Ishikawa (cell line): ENCODE measurements around the gene CCDC146.

Experiments used
- CEBPB ChIP-seq: IDR thresholded peaks from 2 replicates; pipeline ENCODE4 v1.6.1; 2012
- CREB1 ChIP-seq: IDR thresholded peaks from 2 replicates; pipeline ENCODE4 v1.6.1; 2012; ENCODE audit warnings: low read depth
- EGR1 ChIP-seq: IDR thresholded peaks from 2 replicates; pipeline ENCODE4 v1.6.1; 2012
- EP300 ChIP-seq: IDR thresholded peaks from 2 replicates; pipeline ENCODE4 v1.6.1; 2012; ENCODE audit warnings: borderline replicate concordance
- FOXM1 ChIP-seq: IDR thresholded peaks from 2 replicates; pipeline ENCODE4 v1.6.1; 2012; ENCODE audit warnings: low read depth, borderline replicate concordance
- NFIC ChIP-seq: IDR thresholded peaks from 2 replicates; pipeline ENCODE4 v1.6.1; 2012
- RAD21 ChIP-seq: IDR thresholded peaks from 2 replicates; pipeline ENCODE4 v1.6.1; 2012; ENCODE audit warnings: low read depth
- TAF1 ChIP-seq: IDR thresholded peaks from 2 replicates; pipeline ENCODE4 v1.6.1; 2012; ENCODE audit warnings: low read depth, mild to moderate bottlenecking
- TCF12 ChIP-seq: IDR thresholded peaks from 2 replicates; pipeline ENCODE4 v1.6.1; 2012; ENCODE audit warnings: low read depth
- TEAD4 ChIP-seq: IDR thresholded peaks from 2 replicates; pipeline ENCODE4 v1.6.1; 2012
- USF1 ChIP-seq: IDR thresholded peaks from 2 replicates; pipeline ENCODE4 v1.6.1; 2012
- YY1 ChIP-seq: IDR thresholded peaks from 2 replicates; pipeline ENCODE4 v1.6.1; 2012; ENCODE audit warnings: low read depth
- ZBTB7A ChIP-seq: IDR thresholded peaks from 2 replicates; pipeline ENCODE4 v1.6.1; 2012; ENCODE audit warnings: low read depth
- TF ChIP-seq, protein P1 (sequence below): IDR thresholded peaks from 2 replicates; pipeline ENCODE4 v1.6.1; 2012
- TF ChIP-seq, protein P2 (sequence below): IDR thresholded peaks from 2 replicates; pipeline ENCODE4 v1.6.1; 2012; ENCODE audit warnings: low read depth, mild to moderate bottlenecking

The CCDC146 gene

DNA sequence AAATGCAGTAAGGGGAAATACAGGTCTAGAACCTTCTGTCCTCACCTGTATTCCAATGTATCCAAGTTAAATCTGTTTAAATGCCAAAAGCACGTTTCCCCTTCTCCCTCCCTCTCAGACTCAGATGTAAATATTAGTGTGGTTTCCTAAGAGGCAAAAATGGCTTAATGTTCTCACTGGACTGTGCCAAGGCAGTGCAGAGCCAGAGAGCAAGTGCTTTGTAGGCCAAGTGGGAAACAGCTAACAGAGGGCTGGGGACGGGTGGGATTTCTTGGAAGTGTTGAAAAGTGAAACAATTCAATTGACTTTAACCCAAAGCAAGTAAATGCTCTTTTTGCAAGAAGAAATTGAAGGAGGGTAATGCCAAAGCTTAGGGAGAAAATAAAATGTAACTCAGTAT is 190.7 kb downstream of the CCDC146 start:
- TF ChIP-seq, protein P1, sequence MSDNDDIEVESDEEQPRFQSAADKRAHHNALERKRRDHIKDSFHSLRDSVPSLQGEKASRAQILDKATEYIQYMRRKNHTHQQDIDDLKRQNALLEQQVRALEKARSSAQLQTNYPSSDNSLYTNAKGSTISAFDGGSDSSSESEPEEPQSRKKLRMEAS, result no peak
- no peak for TF ChIP-seq ZBTB7A
- no peak for TF ChIP-seq EGR1
- TF ChIP-seq NFIC, result no peak
- no peak for TF ChIP-seq EP300
- TF ChIP-seq FOXM1, result no peak
- no peak for TF ChIP-seq USF1
- TF ChIP-seq TEAD4, result no peak
- TF ChIP-seq RAD21, result no peak
- no peak for TF ChIP-seq TCF12
- no peak for TF ChIP-seq CREB1

- TF ChIP-seq CREB1 (no peak), RAD21 (no peak), USF1 (no peak), NFIC (no peak), TCF12 (no peak), FOXM1 (no peak), TAF1 (no peak), CEBPB (no peak), ZBTB7A (no peak)
- TF ChIP-seq, protein P2, sequence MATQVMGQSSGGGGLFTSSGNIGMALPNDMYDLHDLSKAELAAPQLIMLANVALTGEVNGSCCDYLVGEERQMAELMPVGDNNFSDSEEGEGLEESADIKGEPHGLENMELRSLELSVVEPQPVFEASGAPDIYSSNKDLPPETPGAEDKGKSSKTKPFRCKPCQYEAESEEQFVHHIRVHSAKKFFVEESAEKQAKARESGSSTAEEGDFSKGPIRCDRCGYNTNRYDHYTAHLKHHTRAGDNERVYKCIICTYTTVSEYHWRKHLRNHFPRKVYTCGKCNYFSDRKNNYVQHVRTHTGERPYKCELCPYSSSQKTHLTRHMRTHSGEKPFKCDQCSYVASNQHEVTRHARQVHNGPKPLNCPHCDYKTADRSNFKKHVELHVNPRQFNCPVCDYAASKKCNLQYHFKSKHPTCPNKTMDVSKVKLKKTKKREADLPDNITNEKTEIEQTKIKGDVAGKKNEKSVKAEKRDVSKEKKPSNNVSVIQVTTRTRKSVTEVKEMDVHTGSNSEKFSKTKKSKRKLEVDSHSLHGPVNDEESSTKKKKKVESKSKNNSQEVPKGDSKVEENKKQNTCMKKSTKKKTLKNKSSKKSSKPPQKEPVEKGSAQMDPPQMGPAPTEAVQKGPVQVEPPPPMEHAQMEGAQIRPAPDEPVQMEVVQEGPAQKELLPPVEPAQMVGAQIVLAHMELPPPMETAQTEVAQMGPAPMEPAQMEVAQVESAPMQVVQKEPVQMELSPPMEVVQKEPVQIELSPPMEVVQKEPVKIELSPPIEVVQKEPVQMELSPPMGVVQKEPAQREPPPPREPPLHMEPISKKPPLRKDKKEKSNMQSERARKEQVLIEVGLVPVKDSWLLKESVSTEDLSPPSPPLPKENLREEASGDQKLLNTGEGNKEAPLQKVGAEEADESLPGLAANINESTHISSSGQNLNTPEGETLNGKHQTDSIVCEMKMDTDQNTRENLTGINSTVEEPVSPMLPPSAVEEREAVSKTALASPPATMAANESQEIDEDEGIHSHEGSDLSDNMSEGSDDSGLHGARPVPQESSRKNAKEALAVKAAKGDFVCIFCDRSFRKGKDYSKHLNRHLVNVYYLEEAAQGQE, result no peak
- TF ChIP-seq, protein P1, result no peak
These were observed 191.6 kb downstream of the CCDC146 start for GRCh38 chr7:77313876-77314480.

GRCh38 chr7:77315182-77315591 is 192.8 kb downstream of the CCDC146 start:
- TF ChIP-seq TCF12, result no peak
- no peak for TF ChIP-seq TAF1
- TF ChIP-seq CEBPB, result no peak
- no peak for TF ChIP-seq TEAD4
- TF ChIP-seq, protein P1, result no peak
- TF ChIP-seq EGR1, result no peak

- TF ChIP-seq RAD21 (no peak), FOXM1 (no peak), NFIC (no peak), YY1 (no peak), TCF12 (no peak), CEBPB (no peak), TEAD4 (no peak), CREB1 (no peak), TAF1 (no peak), ZBTB7A (no peak), EGR1 (no peak), EP300 (no peak), USF1 (no peak)
- TF ChIP-seq, protein P1, result no peak
- TF ChIP-seq, protein P2, result no peak
These were observed 194.0 kb downstream of the CCDC146 start for GRCh38 chr7:77316219-77316978.

DNA sequence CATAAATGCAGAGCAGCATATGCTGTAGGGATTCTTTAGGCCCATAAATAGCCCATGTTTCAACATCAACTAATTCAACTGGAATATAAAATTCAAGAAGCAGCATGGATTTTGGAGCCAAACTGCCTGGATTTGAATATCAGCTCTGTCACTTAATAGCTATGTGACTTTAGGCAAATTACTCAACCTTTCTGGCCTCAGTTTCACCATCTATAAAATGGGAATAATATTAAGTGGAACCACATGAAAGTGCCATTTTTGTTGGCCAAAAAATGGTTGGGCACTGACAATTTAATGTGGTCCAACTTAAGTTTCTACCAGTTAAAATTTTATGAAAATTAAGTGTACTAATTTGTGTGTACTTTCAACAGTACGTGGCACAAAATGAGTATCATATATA is 195.6 kb downstream of the CCDC146 start:
- TF ChIP-seq ZBTB7A, result no peak
- no peak for TF ChIP-seq FOXM1
- TF ChIP-seq CEBPB, result no peak
